A673 (cell line): ENCODE measurements around the gene MYO1D. TPM values are rescaled to one million over a fixed set of nuclear protein-coding genes. Genes with fewer than 3 reads are reported as not detected.

ENCODE experiments used
- BruUV-seq: library from RNA; stranded (reverse); fragments of 400-500 nt; replicated peaks from 2 replicates; lab custom pipeline; 2021; lab: Mats Ljungman, UMichigan
- CTCF ChIA-PET: fragments of 300-600 bp; sonication (Branson Sonifier 250); formaldehyde crosslinking; loops from one replicate; lab custom pipeline; 2022; ENCODE audit warnings: antibody characterized with exemption; lab: Charles Lee
- POLR2A ChIA-PET: fragments of 300-600 bp; sonication (Branson Sonifier 250); formaldehyde crosslinking; loops from one replicate; lab custom pipeline; 2022; ENCODE audit warnings: antibody characterized with exemption; ENCODE audit not compliant: low non-redundant PET; lab: Charles Lee
- DNase-seq: peaks from one replicate; pipeline ENCODE4 v3.0.0-alpha.2; 2015; ENCODE audit warnings: low spot score
- H3K27ac ChIP-seq: fragments of 200-600 bp; sonication (generic); 2 replicates; pipeline ENCODE4 v1.5.1; 2016; ENCODE audit warnings: mixed run types, low read depth, mild to moderate bottlenecking, mixed read lengths, antibody characterized with exemption, low read length; ENCODE audit not compliant: poor library complexity, severe bottlenecking
- H3K27me3 ChIP-seq: fragments of 200-600 bp; sonication (generic); replicated peaks from 2 replicates; pipeline ENCODE4 v1.6.1; 2017; ENCODE audit warnings: mixed run types, low read depth, mild to moderate bottlenecking, mixed read lengths, antibody characterized with exemption, low read length; ENCODE audit not compliant: insufficient read depth, poor library complexity
- H3K36me3 ChIP-seq: fragments of 200-600 bp; sonication (generic); 2 replicates; pipeline ENCODE4 v1.6.1; 2016; ENCODE audit warnings: mixed run types, mild to moderate bottlenecking, mixed read lengths, antibody characterized with exemption, low read length; ENCODE audit not compliant: insufficient read depth, poor library complexity, severe bottlenecking
- H3K4me1 ChIP-seq: fragments of 200-600 bp; sonication (generic); 2 replicates; pipeline ENCODE4 v1.6.1; 2017; ENCODE audit warnings: mixed run types, mild to moderate bottlenecking, mixed read lengths, antibody characterized with exemption, low read length; ENCODE audit not compliant: insufficient read depth, poor library complexity, severe bottlenecking
- H3K4me3 ChIP-seq: fragments of 200-600 bp; sonication (generic); 2 replicates; pipeline ENCODE4 v1.5.1; 2016; ENCODE audit warnings: low read depth, mixed run types, mild to moderate bottlenecking, mixed read lengths, low read length; ENCODE audit not compliant: poor library complexity, severe bottlenecking
- H3K9me3 ChIP-seq: fragments of 200-600 bp; sonication (generic); 2 replicates; pipeline ENCODE4 v1.6.1; 2016; ENCODE audit warnings: mixed run types, low read depth, mild to moderate bottlenecking, mixed read lengths, antibody characterized with exemption, low read length; ENCODE audit not compliant: poor library complexity, severe bottlenecking
- EZH2 ChIP-seq: fragments of 200-600 bp; sonication (generic); IDR thresholded peaks from 2 replicates; pipeline ENCODE4 v1.6.1; 2017; ENCODE audit warnings: borderline replicate concordance, low read depth, mild to moderate bottlenecking, mixed read lengths, antibody characterized with exemption, low read length; ENCODE audit not compliant: poor library complexity, severe bottlenecking
- intact Hi-C: fragments of 100-400 bp; cut with micrococcal nuclease; formaldehyde crosslinking; loops from one replicate; pipeline ENCODE4 v1.10.0; 2022; ENCODE audit not compliant: unreplicated experiment
- total RNA-seq: library from RNA; stranded (reverse); gene quantifications from 2 replicates; pipeline ENCODE4 v1.2.3, GENCODE V29; 2021
- TF ChIP-seq, protein P1 (sequence below): fragments of 300-800, 200-600 bp; sonication (generic); conservative IDR thresholded peaks from 2 replicates; pipeline ENCODE4 v1.5.1; 2017; ENCODE audit warnings: low read depth, mild to moderate bottlenecking, antibody characterized with exemption, low read length, moderate library complexity, mixed read lengths

The MYO1D gene
- total RNA-seq, 1 experiment from 2014 or later, result 10.4 TPM

DNA sequence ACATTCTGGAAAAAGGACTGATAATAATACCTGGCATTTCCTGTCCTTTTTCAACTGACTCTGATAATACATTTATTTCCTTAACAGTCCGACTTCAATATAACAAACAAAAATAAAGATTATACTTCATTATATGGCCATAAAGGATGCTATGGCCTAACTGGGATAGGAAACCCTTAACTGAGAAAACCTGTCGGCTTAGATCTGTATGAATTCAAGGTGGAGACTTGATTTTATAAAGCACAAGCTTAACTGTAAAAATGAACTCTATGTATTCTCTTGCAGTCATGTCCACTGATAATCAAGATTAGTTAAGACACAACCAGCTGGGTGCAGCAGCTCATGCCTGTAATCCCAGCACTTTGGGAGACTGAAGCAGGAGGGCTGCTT lies 102.2 kb downstream of the MYO1D start:
- no peaks in the 10 kb centered on the region for H3K4me1 ChIP-seq
- TF ChIP-seq EZH2, result no peak
- TF ChIP-seq, protein P1, sequence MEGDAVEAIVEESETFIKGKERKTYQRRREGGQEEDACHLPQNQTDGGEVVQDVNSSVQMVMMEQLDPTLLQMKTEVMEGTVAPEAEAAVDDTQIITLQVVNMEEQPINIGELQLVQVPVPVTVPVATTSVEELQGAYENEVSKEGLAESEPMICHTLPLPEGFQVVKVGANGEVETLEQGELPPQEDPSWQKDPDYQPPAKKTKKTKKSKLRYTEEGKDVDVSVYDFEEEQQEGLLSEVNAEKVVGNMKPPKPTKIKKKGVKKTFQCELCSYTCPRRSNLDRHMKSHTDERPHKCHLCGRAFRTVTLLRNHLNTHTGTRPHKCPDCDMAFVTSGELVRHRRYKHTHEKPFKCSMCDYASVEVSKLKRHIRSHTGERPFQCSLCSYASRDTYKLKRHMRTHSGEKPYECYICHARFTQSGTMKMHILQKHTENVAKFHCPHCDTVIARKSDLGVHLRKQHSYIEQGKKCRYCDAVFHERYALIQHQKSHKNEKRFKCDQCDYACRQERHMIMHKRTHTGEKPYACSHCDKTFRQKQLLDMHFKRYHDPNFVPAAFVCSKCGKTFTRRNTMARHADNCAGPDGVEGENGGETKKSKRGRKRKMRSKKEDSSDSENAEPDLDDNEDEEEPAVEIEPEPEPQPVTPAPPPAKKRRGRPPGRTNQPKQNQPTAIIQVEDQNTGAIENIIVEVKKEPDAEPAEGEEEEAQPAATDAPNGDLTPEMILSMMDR, result no peak
- H3K27me3 ChIP-seq, result no peaks in the 10 kb centered on the region
- DNase-seq, result no peak
- BruUV-seq, result no TSS peak
- H3K4me3 ChIP-seq, result no peak overlapping the region
- H3K27ac ChIP-seq, result no peak overlapping the region
- POLR2A ChIA-PET, result no interaction called here
- no peaks in the 10 kb centered on the region for H3K36me3 ChIP-seq
- CTCF ChIA-PET, result no interaction called here
- intact Hi-C loops, result loop anchor here (5.0 kb wide), 1 partner anchor 223 kb away; no protein-coding TSS in a partner anchor
- no peaks in the 10 kb centered on the region for H3K9me3 ChIP-seq

DNA sequence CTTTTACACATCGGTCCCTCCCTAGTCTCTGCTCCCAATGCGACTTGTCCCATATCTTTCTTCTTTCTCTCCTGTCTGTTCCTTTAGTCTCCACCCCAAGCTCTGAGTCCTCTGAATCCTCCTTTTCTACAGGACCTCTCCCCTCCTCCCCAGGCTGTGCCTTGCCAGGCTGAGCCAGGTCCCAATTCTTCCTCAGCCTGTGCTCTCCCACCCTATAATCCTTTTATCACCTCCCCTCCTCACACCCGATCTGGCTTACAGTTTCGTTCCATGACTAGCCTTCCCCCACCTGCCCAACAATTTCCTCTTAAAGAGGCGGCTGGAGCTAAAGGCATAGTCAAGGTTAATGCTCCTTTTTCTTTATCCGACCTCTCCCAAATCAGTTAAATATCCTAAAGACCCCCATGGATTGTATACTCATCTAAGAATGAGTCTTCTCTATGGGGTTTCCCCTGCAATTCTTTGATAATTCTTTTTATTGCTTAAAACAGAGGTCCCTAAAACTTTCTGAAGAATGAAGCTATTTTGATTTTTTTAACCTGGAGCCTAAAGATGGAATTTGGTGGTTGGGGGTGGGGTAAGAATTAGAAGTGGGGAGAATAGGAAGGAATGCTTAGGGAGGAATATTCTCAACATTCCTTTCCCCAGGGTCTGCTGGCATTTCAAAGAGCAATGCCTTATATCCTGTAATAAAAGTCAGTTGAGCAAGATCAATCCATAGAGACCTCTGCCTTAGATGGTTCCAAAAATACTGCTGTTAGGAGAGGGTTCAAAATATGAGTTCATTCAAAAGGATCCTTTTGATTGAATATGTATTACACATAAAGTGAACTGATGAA lies 102.8 kb downstream of the MYO1D start:
- ChIA-PET CTCF (no interaction called here), POLR2A (no interaction called here)
- Histone ChIP-seq H3K9me3 (no peaks in the 10 kb centered on the region), H3K36me3 (no peaks in the 10 kb centered on the region), H3K27me3 (no peaks in the 10 kb centered on the region), H3K4me1 (no peaks in the 10 kb centered on the region), H3K27ac (no peak overlapping the region), H3K4me3 (no peak overlapping the region)
- no TSS peak for BruUV-seq
- intact Hi-C loops, result no loop called here
- DNase-seq, result no peak
- TF ChIP-seq, protein P1, result no peak
- TF ChIP-seq EZH2, result no peak

DNA sequence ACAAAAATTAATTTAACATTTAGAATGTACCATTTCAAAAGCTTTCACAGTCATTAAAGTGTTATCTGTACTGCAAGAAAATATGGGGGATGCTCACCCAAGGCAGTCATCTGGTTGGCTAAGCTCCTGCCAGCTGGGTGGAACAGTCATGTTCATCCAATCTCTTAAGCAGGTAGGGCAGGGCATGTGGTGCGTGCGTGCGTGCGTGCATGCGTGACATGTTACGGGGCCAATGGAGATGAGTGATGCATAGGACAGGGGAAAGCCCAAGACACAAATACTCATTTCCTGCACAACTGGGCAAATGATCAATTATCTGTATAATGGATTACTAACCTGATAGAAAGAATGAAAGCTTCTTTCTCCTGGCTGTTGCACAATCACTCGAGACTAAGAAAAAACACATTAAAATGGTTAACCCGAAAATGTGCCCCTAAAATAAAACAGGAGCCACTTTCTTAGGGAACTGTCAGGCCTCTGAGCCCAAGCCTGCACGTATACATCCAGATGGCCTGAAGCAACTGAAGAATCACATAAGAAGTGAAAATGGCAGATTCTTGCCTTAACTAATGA lies 104.4 kb downstream of the MYO1D start:
- ChIA-PET POLR2A (no interaction called here), CTCF (no interaction called here)
- no peak for DNase-seq
- TF ChIP-seq, protein P1, result no peak
- no peak for TF ChIP-seq EZH2
- Histone ChIP-seq H3K4me1 (no peaks in the 10 kb centered on the region), H3K4me3 (no peak overlapping the region), H3K36me3 (no peaks in the 10 kb centered on the region), H3K27ac (no peak overlapping the region), H3K9me3 (no peaks in the 10 kb centered on the region), H3K27me3 (no peaks in the 10 kb centered on the region)
- intact Hi-C loops, result no loop called here
- BruUV-seq, result no TSS peak
